Body of pancreas (tissue), 4 donors: ENCODE data around the gene MISP. TPM values are rescaled to one million over a fixed set of nuclear protein-coding genes. Genes with fewer than 3 reads are reported as not detected.

Experiments
- ATAC-seq: fragments of 150-250 bp; one replicate; pipeline ENCODE4 v1.9.1; 2016
- DNase-seq, 4 donors: peaks; one replicate each; pipeline ENCODE4 v3.0.0-alpha.2; 2019
- H3K27ac ChIP-seq, 4 donors: fragments of 200-600 bp; sonication (generic); 1 replicate in 3 of 4; 2 replicates in 1 of 4; pipeline versions ENCODE4 v1.5.1 to v1.6.1; 2016 to 2019; ENCODE audit warnings: mild to moderate bottlenecking in 1 of 4, mixed read lengths in 1 of 4, moderate library complexity in 1 of 4
- H3K27me3 ChIP-seq, 2 donors: fragments of 200-600 bp; sonication (generic); one replicate each; pipeline ENCODE4 v1.6.0; 2016; ENCODE audit warnings: mild to moderate bottlenecking in 1 of 2
- H3K36me3 ChIP-seq, 2 donors: fragments of 200-600 bp; sonication (generic); replicated peaks in 1 of 2; 2 replicates each; pipeline ENCODE4 v1.5.1; 2016; ENCODE audit warnings: low read depth in 2 of 2; ENCODE audit not compliant: insufficient read depth in 1 of 2
- H3K4me1 ChIP-seq: fragments of 200-600 bp; sonication (generic); one replicate; pipeline ENCODE4 v1.6.0; 2016
- H3K4me3 ChIP-seq, 2 donors: fragments of 200-600 bp; sonication (generic); 1 replicate in 1 of 2; 2 replicates in 1 of 2; pipeline ENCODE4 v1.5.1; 2016 to 2019
- H3K9me3 ChIP-seq, 3 donors: fragments of 200-600 bp; sonication (generic); 1 replicate in 2 of 3; 2 replicates in 1 of 3; pipeline ENCODE4 v1.5.1; 2016
- CTCF ChIP-seq, 7 experiments: fragments of 450-650 bp in 4 of 7; fragments of 200-600 bp in 3 of 7; sonication (generic) in 3 of 7; IDR thresholded peaks; one replicate each; pipeline ENCODE4 v1.5.1; 2016 to 2019; ENCODE audit warnings: antibody characterized with exemption in 7 of 7
- POLR2A ChIP-seq, 3 donors: fragments of 450-650 bp; IDR thresholded peaks; one replicate each; pipeline ENCODE4 v1.6.1; 2016; ENCODE audit warnings: antibody characterized with exemption in 3 of 3, mild to moderate bottlenecking in 2 of 3
- WGBS, 2 donors: methylation state at CpG; one replicate each; pipeline ENCODE4 v1.1.5; 2017; 5-methylcytosine and 5-hydroxymethylcytosine counted together
- intact Hi-C: fragments of 100-400 bp; cut with DNase I; formaldehyde crosslinking; loops from one replicate; pipeline ENCODE4 v1.15.1; 2023
- total RNA-seq, 2 donors: library from RNA; depleted of rRNA; stranded (reverse); fragments of >200 nt; gene quantifications; one replicate each; pipeline ENCODE4 v1.1.0, GENCODE V29; 2016

MISP gene
- total RNA-seq, 2 donors from 2014 or later: 0.99 to 3.4 TPM

GRCh38 chr19:711254-711653, 39.7 kb upstream of the MISP start:
- Histone ChIP-seq H3K4me1 (peaks cover 17% of the 10 kb centered on the region), H3K27me3 (peaks cover 0 to 10% of the 10 kb centered on the region in 2 donors), H3K27ac (no peak overlapping the region), H3K4me3 (no peak overlapping the region), H3K36me3 (no peaks in the 10 kb centered on the region), H3K9me3 (peaks cover 0 to 6% (median 0%) of the 10 kb centered on the region in 3 donors)
- no peak for DNase-seq
- whole genome bisulfite sequencing, 2 donors: 68 to 69% methylated on average over 8 of the region's 8 CpGs
- intact Hi-C loops: no loop called here
- no peak for ATAC-seq
- no peak for TF ChIP-seq CTCF (IDR thresholded peaks at IDR 0.05)

- no peaks in the 10 kb centered on the region for H3K27me3 ChIP-seq
- TF ChIP-seq CTCF (IDR thresholded peaks at IDR 0.05): no peak
- TF ChIP-seq POLR2A (IDR thresholded peaks at IDR 0.05): no peak
Measured at GRCh38 chr19:715347-715746, 35.6 kb upstream of the MISP start.

GRCh38 chr19:718251-718951, 32.5 kb upstream of the MISP start:
- WGBS, 2 donors: 54 to 59% methylated on average over 20 of the region's 23 CpGs
- intact Hi-C loops: no loop called here
- H3K4me1 ChIP-seq: peaks cover 11% of the 10 kb centered on the region
- ATAC-seq: no peak
- H3K27ac ChIP-seq: peak overlapping the region in 1 of 4 donors; percentile 21
- TF ChIP-seq CTCF (IDR thresholded peaks at IDR 0.05): no peak
- TF ChIP-seq POLR2A (IDR thresholded peaks at IDR 0.05): no peak
- H3K27me3 ChIP-seq: no peaks in the 10 kb centered on the region
- H3K36me3 ChIP-seq: no peaks in the 10 kb centered on the region
- DNase-seq: no peak
- H3K9me3 ChIP-seq: peaks cover 0 to 6% (median 0%) of the 10 kb centered on the region in 3 donors
- no peak overlapping the region for H3K4me3 ChIP-seq

More at GRCh38 chr19:715347-715746, 35.6 kb upstream of the MISP start:
- Histone ChIP-seq H3K27ac (no peak overlapping the region), H3K4me1 (peaks cover 11% of the 10 kb centered on the region), H3K4me3 (no peak overlapping the region), H3K36me3 (no peaks in the 10 kb centered on the region), H3K9me3 (peaks cover 0 to 6% (median 0%) of the 10 kb centered on the region in 3 donors)
- intact Hi-C loops: no loop called here
- DNase-seq (no peak), ATAC-seq (no peak)
- WGBS, 2 donors: 87 to 98% methylated on average over 3 of the region's 3 CpGs

- H3K9me3 ChIP-seq: peaks cover 0 to 6% (median 0%) of the 10 kb centered on the region in 3 donors
- TF ChIP-seq POLR2A (IDR thresholded peaks at IDR 0.05): no peak
- no peak for TF ChIP-seq CTCF (IDR thresholded peaks at IDR 0.05)
- peaks cover 0 to 5% of the 10 kb centered on the region in 2 donors for H3K27me3 ChIP-seq
- intact Hi-C loops: no loop called here
- H3K4me3 ChIP-seq: no peak overlapping the region
- 10% methylated on average over 50 of the region's 54 CpGs; no CpG with 5 or more reads in 1 of the 2 donors for WGBS, 2 donors
- DNase-seq (peak in 3 of 4 donors; percentile 34 to 41 (median 37)), ATAC-seq (peak; percentile 33)
- H3K36me3 ChIP-seq: no peaks in the 10 kb centered on the region
- H3K27ac ChIP-seq: peak overlapping the region in 1 of 4 donors; percentile 21
- peaks cover 11% of the 10 kb centered on the region for H3K4me1 ChIP-seq
Measured at GRCh38 chr19:718991-719512, 31.9 kb upstream of the MISP start.
